Measurements from ENCODE around the gene GORASP1. TPM values are rescaled to one million over a fixed set of nuclear protein-coding genes. Genes with fewer than 3 reads are reported as not detected.

Gene GORASP1
- polyA plus RNA-seq, 1 donor from 2014 or later: 55.6 TPM

- H3K9me3 ChIP-seq (ENCODE audit: low read length): no peaks in the 10 kb centered on the region
- no peaks in the 10 kb centered on the region for H3K9me2 ChIP-seq (ENCODE audit: insufficient read depth, low read length)
- no peaks in the 10 kb centered on the region for H3K79me2 ChIP-seq (replicated peaks; ENCODE audit: insufficient read depth, low read length)
- no peaks in the 10 kb centered on the region for H4K20me1 ChIP-seq (ENCODE audit: insufficient read depth)
- no peaks in the 10 kb centered on the region for H3K27me3 ChIP-seq (ENCODE audit: insufficient read depth, low read depth, low read length)
- no peak overlapping the region for H3K4me2 ChIP-seq (ENCODE audit: low read length)
- H3K4me3 ChIP-seq (ENCODE audit: low read length): no peak overlapping the region
- no peaks in the 10 kb centered on the region for H3F3A ChIP-seq (ENCODE audit: insufficient read depth, low read length, poor library complexity, severe bottlenecking)
- H3K27ac ChIP-seq (ENCODE audit: low read length): no peak overlapping the region
- H3K9ac ChIP-seq (ENCODE audit: low read length): no peak overlapping the region
- TF ChIP-seq CTCF (IDR thresholded peaks at IDR 0.05; ENCODE audit: poor library complexity, severe bottlenecking): no peak
- no peak for TF ChIP-seq RAD21 (conservative IDR thresholded peaks at IDR 0.05)
- TF ChIP-seq POLR2AphosphoS5 (IDR thresholded peaks at IDR 0.05): no peak
- no peak for TF ChIP-seq EP300 (conservative IDR thresholded peaks at IDR 0.05; ENCODE audit: poor library complexity, severe bottlenecking)
- no peak for TF ChIP-seq SMC3 (conservative IDR thresholded peaks at IDR 0.05; ENCODE audit: poor library complexity)
- no peak overlapping the region for H2AFZ ChIP-seq (ENCODE audit: low read depth, low read length)
- H3K36me3 ChIP-seq (ENCODE audit: insufficient read depth, low read length): peaks cover 4% of the 10 kb centered on the region
These were observed 35.8 kb upstream of the GORASP1 start for GRCh38 chr3:39143051-39143885.

- Histone ChIP-seq H3K9me2 (ENCODE audit: insufficient read depth, low read length) (no peaks in the 10 kb centered on the region), H3K27me3 (ENCODE audit: insufficient read depth, low read depth, low read length) (no peaks in the 10 kb centered on the region), H3K9me3 (ENCODE audit: low read length) (no peaks in the 10 kb centered on the region), H3K36me3 (ENCODE audit: insufficient read depth, low read length) (peaks cover 7% of the 10 kb centered on the region), H3K27ac (ENCODE audit: low read length) (no peak overlapping the region), H3K79me2 (replicated peaks; ENCODE audit: insufficient read depth, low read length) (no peaks in the 10 kb centered on the region), H2AFZ (ENCODE audit: low read depth, low read length) (no peak overlapping the region), H3K9ac (ENCODE audit: low read length) (no peak overlapping the region), H3K4me3 (ENCODE audit: low read length) (no peak overlapping the region), H3F3A (ENCODE audit: insufficient read depth, low read length, poor library complexity, severe bottlenecking) (no peaks in the 10 kb centered on the region), H4K20me1 (ENCODE audit: insufficient read depth) (no peaks in the 10 kb centered on the region), H3K4me2 (ENCODE audit: low read length) (no peak overlapping the region)
- TF ChIP-seq RAD21 (conservative IDR thresholded peaks at IDR 0.05) (no peak), REST (IDR thresholded peaks at IDR 0.05; ENCODE audit: borderline replicate concordance) (no peak), EZH2 (IDR thresholded peaks at IDR 0.05; ENCODE audit: borderline replicate concordance, insufficient read depth, low read length, poor library complexity, severe bottlenecking) (no peak), EP300 (conservative IDR thresholded peaks at IDR 0.05; ENCODE audit: poor library complexity, severe bottlenecking) (no peak), CTCF (IDR thresholded peaks at IDR 0.05; ENCODE audit: poor library complexity, severe bottlenecking) (no peak), SMC3 (conservative IDR thresholded peaks at IDR 0.05; ENCODE audit: poor library complexity) (no peak), TAF1 (IDR thresholded peaks at IDR 0.05; ENCODE audit: low read depth) (no peak)
These were observed 34.6 kb upstream of the GORASP1 start for GRCh38 chr3:39142067-39142466.
